ENCODE results near the gene GASK1A.

- TF ChIP-seq, protein P1, sequence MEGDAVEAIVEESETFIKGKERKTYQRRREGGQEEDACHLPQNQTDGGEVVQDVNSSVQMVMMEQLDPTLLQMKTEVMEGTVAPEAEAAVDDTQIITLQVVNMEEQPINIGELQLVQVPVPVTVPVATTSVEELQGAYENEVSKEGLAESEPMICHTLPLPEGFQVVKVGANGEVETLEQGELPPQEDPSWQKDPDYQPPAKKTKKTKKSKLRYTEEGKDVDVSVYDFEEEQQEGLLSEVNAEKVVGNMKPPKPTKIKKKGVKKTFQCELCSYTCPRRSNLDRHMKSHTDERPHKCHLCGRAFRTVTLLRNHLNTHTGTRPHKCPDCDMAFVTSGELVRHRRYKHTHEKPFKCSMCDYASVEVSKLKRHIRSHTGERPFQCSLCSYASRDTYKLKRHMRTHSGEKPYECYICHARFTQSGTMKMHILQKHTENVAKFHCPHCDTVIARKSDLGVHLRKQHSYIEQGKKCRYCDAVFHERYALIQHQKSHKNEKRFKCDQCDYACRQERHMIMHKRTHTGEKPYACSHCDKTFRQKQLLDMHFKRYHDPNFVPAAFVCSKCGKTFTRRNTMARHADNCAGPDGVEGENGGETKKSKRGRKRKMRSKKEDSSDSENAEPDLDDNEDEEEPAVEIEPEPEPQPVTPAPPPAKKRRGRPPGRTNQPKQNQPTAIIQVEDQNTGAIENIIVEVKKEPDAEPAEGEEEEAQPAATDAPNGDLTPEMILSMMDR (IDR thresholded peaks at IDR 0.05) = no peak
- TF ChIP-seq POLR2A (IDR thresholded peaks at IDR 0.05) = no peak
These were observed 52.9 kb downstream of the GASK1A start for GRCh38 chr3:43031889-43032545.
